Measurements from ENCODE around the gene PRR13.
A peak's percentile ranks its signal among the peaks of the same experiment; 100 is the strongest.

PRR13 gene

DNA sequence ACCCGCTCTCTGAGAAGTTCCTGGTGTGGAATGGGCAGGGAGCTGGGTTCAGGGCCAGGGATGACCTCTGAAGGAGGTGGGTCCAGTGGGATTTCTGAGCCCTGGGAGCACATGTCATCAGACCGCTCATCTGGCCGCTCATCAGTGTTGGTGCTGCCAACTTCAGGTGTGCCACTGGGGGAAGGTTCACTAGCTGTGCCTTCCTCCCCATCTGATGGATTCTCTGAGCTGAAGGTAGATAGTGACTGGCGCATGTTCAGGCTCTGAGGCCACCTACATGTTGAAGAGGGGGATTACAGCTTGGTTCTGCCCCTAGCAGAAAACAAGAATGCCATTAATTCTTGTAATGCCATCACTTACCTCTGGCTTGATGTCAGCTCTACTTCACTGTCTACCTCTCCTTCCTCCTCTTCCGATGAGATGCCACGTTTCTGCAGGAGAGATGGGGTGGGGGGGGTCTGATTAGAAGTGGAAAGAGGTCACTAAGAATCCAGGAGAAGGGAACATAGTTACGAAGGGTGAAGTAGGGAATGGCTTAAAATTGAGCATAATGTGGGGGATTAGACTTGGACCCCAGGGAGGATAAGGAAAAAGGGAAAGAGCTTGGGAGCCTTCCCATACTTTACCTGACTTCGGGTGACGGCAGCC is 40.5 kb downstream of the PRR13 start:
- Histone ChIP-seq H3K27me3 (ENCODE audit: control insufficient read depth, insufficient read depth, low read length, poor library complexity, severe bottlenecking) (no peaks in the 10 kb centered on the region), H3K4me1 (ENCODE audit: control insufficient read depth, insufficient read depth, low read length) (peaks cover 7% of the 10 kb centered on the region), H3K9me3 (ENCODE audit: control insufficient read depth, low read length) (no peaks in the 10 kb centered on the region), H3K36me3 (ENCODE audit: control insufficient read depth, insufficient read depth, low read length) (peaks cover 24% of the 10 kb centered on the region), H3K4me3 (ENCODE audit: insufficient read depth, low read depth, low read length) (no peak overlapping the region), H3K27ac (ENCODE audit: insufficient read depth, low read depth, low read length, poor library complexity, severe bottlenecking) (peak overlapping the region; percentile 9)
- WGBS, 2 experiments, result 90 to 93% methylated on average over 8 of the region's 9 CpGs

DNA sequence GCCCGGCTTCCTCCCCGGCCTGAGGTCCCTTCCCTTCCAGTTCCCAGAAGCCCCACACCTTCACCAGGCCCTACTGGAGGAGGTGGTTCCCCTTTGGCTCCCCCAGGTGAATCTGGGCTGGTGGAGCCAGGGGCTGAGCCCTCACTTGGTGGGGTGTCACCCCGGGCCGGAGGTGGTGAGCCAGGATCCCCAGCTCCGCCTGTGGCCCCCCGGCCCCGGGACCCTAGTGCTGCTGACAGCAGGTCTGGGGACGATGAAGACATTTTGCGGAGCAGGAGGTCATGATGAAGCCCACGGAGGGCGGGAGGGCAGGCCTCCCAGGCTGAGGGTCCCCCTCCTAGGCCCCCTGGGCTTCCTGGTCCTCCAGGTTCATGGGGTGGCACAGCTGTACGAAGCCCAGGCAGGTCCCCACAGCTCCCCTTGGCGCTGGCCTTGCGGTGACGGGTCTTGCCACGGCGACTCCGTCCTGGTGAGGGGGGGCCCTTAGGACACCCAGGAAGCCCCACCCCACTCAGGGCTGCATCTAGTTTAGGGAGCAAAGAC is 41.2 kb downstream of the PRR13 start:
- 93 to 94% methylated on average over 18 of the region's 18 CpGs for WGBS, 2 experiments

DNA sequence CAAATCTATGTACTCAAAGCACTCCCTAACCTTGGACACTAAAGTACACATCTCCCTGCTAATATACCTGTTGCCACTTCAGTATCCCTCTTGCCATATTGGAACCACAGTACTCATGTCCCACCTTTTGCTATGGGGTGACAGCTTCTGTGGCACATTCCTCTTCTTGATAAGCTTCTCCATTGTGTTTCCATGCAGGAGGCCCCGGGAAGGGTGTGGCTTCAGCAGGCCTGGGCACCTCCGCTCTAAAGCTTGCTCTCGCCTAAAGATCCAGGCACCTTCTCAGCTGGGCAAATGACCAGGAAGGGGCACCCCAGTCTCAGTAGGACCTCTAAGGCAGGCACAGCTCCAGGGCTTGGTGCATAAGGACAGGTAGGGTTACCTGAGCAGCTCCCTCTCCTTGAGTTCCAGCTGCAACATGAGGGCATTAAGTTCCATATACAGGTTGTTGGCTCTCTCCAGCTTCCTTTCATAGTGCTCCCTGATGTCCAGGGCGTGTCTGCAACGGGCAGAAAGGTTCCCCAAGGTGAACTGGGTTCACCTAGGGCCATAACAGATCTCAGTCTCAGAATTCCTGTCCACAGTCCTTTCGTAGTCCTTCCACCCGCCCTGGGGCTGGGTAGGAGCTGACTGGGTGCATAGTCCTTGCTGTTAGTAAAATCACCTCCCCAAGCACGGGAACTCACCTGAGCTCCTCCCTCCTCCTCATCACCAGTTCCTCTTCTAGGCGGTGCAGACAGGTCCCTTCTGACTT is 41.9 kb downstream of the PRR13 start:
- no peaks in the 10 kb centered on the region for H3K9me3 ChIP-seq (ENCODE audit: control insufficient read depth, low read length)
- WGBS, 2 experiments, result 90 to 94% methylated on average over 9 of the region's 9 CpGs
- H3K4me1 ChIP-seq (ENCODE audit: control insufficient read depth, insufficient read depth, low read length), result peaks cover 7% of the 10 kb centered on the region
- peaks cover 13% of the 10 kb centered on the region for H3K36me3 ChIP-seq (ENCODE audit: control insufficient read depth, insufficient read depth, low read length)
- H3K27me3 ChIP-seq (ENCODE audit: control insufficient read depth, insufficient read depth, low read length, poor library complexity, severe bottlenecking), result no peaks in the 10 kb centered on the region
- no peak overlapping the region for H3K4me3 ChIP-seq (ENCODE audit: insufficient read depth, low read depth, low read length)
- H3K27ac ChIP-seq (ENCODE audit: insufficient read depth, low read depth, low read length, poor library complexity, severe bottlenecking), result no peak overlapping the region

More for the DNA sequence above, 41.2 kb downstream of the PRR13 start:
- H3K4me3 ChIP-seq (ENCODE audit: insufficient read depth, low read depth, low read length), result no peak overlapping the region
- H3K4me1 ChIP-seq (ENCODE audit: control insufficient read depth, insufficient read depth, low read length), result peaks cover 7% of the 10 kb centered on the region
- no peak overlapping the region for H3K27ac ChIP-seq (ENCODE audit: insufficient read depth, low read depth, low read length, poor library complexity, severe bottlenecking)
- no peaks in the 10 kb centered on the region for H3K9me3 ChIP-seq (ENCODE audit: control insufficient read depth, low read length)
- H3K36me3 ChIP-seq (ENCODE audit: control insufficient read depth, insufficient read depth, low read length), result peaks cover 18% of the 10 kb centered on the region
- H3K27me3 ChIP-seq (ENCODE audit: control insufficient read depth, insufficient read depth, low read length, poor library complexity, severe bottlenecking), result no peaks in the 10 kb centered on the region

DNA sequence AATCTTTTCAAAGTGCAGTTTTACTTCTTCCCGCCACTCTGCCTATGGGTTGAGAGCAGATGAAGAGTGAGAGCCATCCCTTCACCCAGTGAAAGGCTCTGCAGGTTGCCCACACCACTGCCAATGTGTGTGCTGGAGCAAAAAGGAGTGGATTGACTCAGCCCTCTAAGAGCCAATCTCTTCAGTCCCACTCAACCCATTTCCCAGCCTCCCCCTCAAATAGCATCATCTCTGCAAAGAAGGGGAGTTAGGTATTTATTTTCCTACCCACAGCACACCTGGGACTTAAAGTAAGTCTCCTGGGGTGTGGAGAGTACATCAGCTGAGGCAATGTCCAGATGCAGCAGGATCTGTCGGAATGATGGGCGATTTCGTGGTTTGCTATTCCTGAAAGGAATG is 42.4 kb downstream of the PRR13 start:
- Histone ChIP-seq H3K36me3 (ENCODE audit: control insufficient read depth, insufficient read depth, low read length) (peaks cover 13% of the 10 kb centered on the region), H3K27ac (ENCODE audit: insufficient read depth, low read depth, low read length, poor library complexity, severe bottlenecking) (no peak overlapping the region)
- WGBS, 2 experiments, result 97 to 99% methylated on average over 4 of the region's 4 CpGs

DNA sequence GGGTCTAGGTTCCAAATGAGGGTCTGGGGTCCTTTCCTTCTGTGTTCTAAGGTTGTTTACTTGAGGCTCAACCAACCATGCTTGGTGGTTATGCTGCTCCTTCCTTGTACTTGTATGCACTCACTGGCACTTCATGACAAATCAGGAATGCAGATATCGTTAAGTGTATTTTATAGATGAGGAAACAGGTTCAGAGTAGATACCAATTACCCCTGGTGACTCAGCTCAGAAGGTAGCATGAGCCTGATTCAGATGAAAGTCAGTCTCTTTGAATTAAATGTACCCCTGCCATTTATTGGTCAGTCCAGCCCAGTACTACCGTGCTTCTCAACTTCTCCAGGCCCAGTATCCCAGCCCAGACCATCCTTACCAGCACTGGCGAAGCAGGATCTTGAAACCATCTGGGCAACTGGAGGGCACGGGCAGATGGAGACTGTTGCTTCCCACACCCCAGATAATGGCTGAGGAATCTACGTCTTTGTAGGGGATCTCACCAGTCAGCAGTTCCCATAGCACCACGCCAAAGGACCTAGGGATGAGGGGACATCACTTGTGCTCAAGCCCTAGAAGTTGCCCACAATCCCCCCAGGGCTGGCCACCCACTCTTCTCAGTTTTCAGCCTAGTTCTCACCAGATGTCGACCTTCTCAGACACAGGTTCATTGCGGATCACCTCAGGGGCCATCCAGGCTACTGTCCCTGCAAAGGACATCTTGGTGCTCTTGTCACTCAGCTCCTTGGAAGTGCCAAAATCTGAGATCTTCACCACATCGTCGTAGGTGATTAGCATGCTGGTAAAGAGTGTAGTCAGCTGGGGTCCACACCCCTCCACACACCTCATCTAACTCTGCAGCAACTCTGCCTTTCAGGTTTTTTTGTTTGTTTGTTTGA is 43.4 kb downstream of the PRR13 start:
- H3K4me1 ChIP-seq (ENCODE audit: control insufficient read depth, insufficient read depth, low read length), result peaks cover 3% of the 10 kb centered on the region
- peaks cover 10% of the 10 kb centered on the region for H3K36me3 ChIP-seq (ENCODE audit: control insufficient read depth, insufficient read depth, low read length)
- no peak overlapping the region for H3K4me3 ChIP-seq (ENCODE audit: insufficient read depth, low read depth, low read length)
- WGBS, 2 experiments, result 97% methylated on average over 10 of the region's 10 CpGs
- H3K9me3 ChIP-seq (ENCODE audit: control insufficient read depth, low read length), result no peaks in the 10 kb centered on the region
- H3K27me3 ChIP-seq (ENCODE audit: control insufficient read depth, insufficient read depth, low read length, poor library complexity, severe bottlenecking), result no peaks in the 10 kb centered on the region
- H3K27ac ChIP-seq (ENCODE audit: insufficient read depth, low read depth, low read length, poor library complexity, severe bottlenecking), result no peak overlapping the region

More for the DNA sequence above, 42.4 kb downstream of the PRR13 start:
- no peaks in the 10 kb centered on the region for H3K9me3 ChIP-seq (ENCODE audit: control insufficient read depth, low read length)
- H3K4me1 ChIP-seq (ENCODE audit: control insufficient read depth, insufficient read depth, low read length), result peaks cover 7% of the 10 kb centered on the region
- H3K4me3 ChIP-seq (ENCODE audit: insufficient read depth, low read depth, low read length), result no peak overlapping the region
- no peaks in the 10 kb centered on the region for H3K27me3 ChIP-seq (ENCODE audit: control insufficient read depth, insufficient read depth, low read length, poor library complexity, severe bottlenecking)

DNA sequence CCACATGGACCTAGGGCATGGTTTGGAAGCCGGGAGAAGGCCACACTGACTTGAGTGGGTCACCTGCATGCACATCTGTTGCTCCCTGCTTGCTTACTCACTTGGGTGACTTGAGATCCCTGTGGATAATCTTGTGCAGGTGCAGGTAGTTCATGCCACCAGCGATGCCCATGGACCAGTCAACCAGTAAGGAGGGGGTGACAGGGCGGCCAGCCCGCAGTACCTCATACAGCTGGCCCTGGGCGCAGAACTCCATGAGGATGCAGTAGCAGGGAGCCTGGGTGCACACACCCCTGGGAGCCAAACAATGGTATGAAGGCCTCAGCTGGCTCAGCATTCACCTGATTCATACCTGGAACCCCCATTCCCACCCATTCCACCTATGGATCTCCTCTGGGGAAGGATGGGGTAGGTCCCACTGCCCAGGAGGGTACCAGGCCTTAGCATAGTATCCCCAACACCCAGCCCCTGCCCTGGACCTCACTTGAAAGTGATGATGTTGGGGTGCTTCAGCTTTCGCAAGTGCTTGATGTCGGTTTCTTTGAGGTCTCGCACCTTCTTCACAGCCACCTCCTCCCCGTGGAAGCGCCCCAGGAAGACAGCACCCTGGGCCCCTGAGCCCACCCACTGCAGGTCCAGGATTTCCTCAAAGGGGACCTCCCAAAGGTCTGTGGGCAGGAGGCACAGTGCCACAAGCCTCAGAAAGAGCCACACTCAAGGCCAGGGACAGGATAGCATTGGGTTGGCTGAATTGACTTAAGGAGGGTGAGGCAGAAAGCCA is 44.6 kb downstream of the PRR13 start:
- no peak overlapping the region for H3K27ac ChIP-seq (ENCODE audit: insufficient read depth, low read depth, low read length, poor library complexity, severe bottlenecking)
- H3K36me3 ChIP-seq (ENCODE audit: control insufficient read depth, insufficient read depth, low read length), result peaks cover 6% of the 10 kb centered on the region
- H3K4me1 ChIP-seq (ENCODE audit: control insufficient read depth, insufficient read depth, low read length), result no peaks in the 10 kb centered on the region
- H3K4me3 ChIP-seq (ENCODE audit: insufficient read depth, low read depth, low read length), result no peak overlapping the region
- 96 to 97% methylated on average over 10 of the region's 10 CpGs for WGBS, 2 experiments
- no peaks in the 10 kb centered on the region for H3K27me3 ChIP-seq (ENCODE audit: control insufficient read depth, insufficient read depth, low read length, poor library complexity, severe bottlenecking)
- no peaks in the 10 kb centered on the region for H3K9me3 ChIP-seq (ENCODE audit: control insufficient read depth, low read length)

DNA sequence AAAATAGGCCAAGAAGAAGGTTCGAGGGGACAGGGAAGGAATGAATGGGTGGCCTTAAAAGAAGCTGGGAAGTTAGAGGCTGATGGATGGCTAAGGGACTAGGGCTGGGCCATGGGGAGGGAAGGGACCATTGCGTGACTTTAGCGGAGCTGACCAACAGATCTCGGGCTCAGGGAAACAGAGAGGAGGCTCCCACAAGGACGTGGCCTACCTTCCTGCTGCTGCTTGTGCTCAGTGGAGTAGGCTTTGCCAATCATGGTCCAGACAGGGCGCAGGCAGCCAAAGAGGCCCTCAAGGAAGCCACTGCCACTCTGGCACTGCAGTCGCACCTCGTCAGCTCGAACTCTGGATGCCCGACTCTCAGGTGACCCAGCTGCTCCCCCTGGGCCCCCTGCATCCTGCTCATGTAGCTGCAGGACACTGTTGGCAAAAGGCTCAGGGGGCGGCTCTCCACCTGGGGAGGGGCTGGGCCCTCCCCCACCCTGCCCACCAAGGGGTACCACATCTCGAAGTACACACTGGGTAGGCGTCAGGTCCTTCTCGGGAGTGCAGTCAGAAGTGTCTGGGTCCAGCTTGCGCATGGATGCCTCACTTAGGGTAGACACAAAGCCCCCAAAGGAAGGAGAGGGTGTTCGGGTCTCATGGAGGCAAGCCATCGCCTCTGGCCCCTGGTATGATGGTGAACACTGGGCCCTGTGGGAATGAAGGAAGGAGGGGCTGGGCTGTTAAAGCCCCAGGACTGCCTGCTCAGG is 45.4 kb downstream of the PRR13 start:
- H3K27me3 ChIP-seq (ENCODE audit: control insufficient read depth, insufficient read depth, low read length, poor library complexity, severe bottlenecking), result no peaks in the 10 kb centered on the region
- no peak overlapping the region for H3K27ac ChIP-seq (ENCODE audit: insufficient read depth, low read depth, low read length, poor library complexity, severe bottlenecking)
- no peak overlapping the region for H3K4me3 ChIP-seq (ENCODE audit: insufficient read depth, low read depth, low read length)
- no peaks in the 10 kb centered on the region for H3K4me1 ChIP-seq (ENCODE audit: control insufficient read depth, insufficient read depth, low read length)
- H3K36me3 ChIP-seq (ENCODE audit: control insufficient read depth, insufficient read depth, low read length), result peaks cover 6% of the 10 kb centered on the region
- H3K9me3 ChIP-seq (ENCODE audit: control insufficient read depth, low read length), result no peaks in the 10 kb centered on the region
- 92 to 93% methylated on average over 17 of the region's 17 CpGs for WGBS, 2 experiments

DNA sequence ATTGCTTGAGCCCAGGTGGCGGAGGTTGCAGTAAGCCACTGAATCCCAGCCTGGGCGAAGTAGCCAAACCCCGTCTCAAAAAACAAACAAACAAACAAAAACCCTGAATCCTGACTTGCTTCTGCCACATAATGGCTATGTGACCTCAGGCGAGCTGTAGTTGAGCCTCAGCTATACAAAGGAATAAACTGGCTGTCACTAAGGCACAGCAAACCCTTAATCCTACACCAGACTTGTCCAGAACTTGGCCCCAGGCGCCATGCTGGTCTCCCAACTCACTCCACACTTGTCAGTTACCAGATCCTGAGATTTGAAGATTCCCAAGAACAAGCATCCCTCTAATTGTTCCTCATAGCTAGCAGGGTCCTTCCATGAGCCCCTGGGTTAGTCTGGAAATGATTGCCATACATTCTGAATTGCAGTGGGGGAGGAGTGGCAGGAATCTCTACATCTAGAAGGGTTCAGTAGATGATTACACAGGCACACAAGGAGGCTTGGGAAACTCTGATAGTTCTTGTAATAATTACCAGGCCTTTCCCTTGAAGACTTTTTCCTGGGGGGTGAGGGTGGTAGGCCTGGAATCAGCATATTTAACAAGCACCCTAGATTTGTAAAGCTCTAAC is 47.8 kb downstream of the PRR13 start:
- Histone ChIP-seq H3K4me3 (ENCODE audit: insufficient read depth, low read depth, low read length) (no peak overlapping the region), H3K27ac (ENCODE audit: insufficient read depth, low read depth, low read length, poor library complexity, severe bottlenecking) (no peak overlapping the region), H3K27me3 (ENCODE audit: control insufficient read depth, insufficient read depth, low read length, poor library complexity, severe bottlenecking) (no peaks in the 10 kb centered on the region), H3K4me1 (ENCODE audit: control insufficient read depth, insufficient read depth, low read length) (peaks cover 14% of the 10 kb centered on the region), H3K36me3 (ENCODE audit: control insufficient read depth, insufficient read depth, low read length) (no peaks in the 10 kb centered on the region), H3K9me3 (ENCODE audit: control insufficient read depth, low read length) (no peaks in the 10 kb centered on the region)
- WGBS, 2 experiments, result 84 to 95% methylated on average over 5 of the region's 5 CpGs

DNA sequence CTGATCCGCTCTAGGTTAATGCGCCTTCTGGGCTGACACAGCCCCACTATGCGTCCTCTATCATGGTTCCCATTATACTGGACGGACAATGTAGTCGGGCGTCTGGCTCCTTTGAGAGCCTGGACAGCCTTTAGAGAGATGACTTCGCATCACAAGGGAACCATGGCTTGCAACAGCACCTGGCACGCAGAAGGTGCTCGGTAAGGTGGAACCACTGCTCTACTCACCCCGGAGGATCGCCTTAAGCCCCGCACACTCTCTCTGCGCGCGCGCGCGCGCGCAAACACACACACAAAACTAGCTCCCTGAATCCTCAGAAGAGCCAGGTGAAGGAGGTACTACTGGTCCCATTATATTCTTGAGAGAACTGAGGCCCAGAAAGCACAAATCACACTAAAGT is 50.7 kb downstream of the PRR13 start:
- no peaks in the 10 kb centered on the region for H3K27me3 ChIP-seq (ENCODE audit: control insufficient read depth, insufficient read depth, low read length, poor library complexity, severe bottlenecking)
- peak overlapping the region; percentile 75 for H3K27ac ChIP-seq (ENCODE audit: insufficient read depth, low read depth, low read length, poor library complexity, severe bottlenecking)
- peaks cover 27% of the 10 kb centered on the region for H3K4me1 ChIP-seq (ENCODE audit: control insufficient read depth, insufficient read depth, low read length)
- WGBS, 2 experiments, result 63 to 83% methylated on average over 20 of the region's 20 CpGs
- H3K4me3 ChIP-seq (ENCODE audit: insufficient read depth, low read depth, low read length), result peak overlapping the region; percentile 48
- no peaks in the 10 kb centered on the region for H3K36me3 ChIP-seq (ENCODE audit: control insufficient read depth, insufficient read depth, low read length)
- no peaks in the 10 kb centered on the region for H3K9me3 ChIP-seq (ENCODE audit: control insufficient read depth, low read length)

All from ectodermal cell (in vitro differentiated cells).